Smooth muscle cell (in vitro differentiated cells): Measurements from ENCODE around the gene TFDP1. TPM values are rescaled to one million over a fixed set of nuclear protein-coding genes. Genes with fewer than 3 reads are reported as not detected.

ENCODE experiments used
- DNase-seq: peaks from one replicate; lab custom pipeline; 2025; ENCODE audit not compliant: unreplicated experiment; lab: John Stamatoyannopoulos, UW
- H2AFZ ChIP-seq: fragments of 200-600 bp; sonication (generic); 2 replicates; pipeline ENCODE4 v1.6.0; 2016; ENCODE audit warnings: antibody characterized with exemption, low read depth, mild to moderate bottlenecking
- H3F3A ChIP-seq: fragments of 200-600 bp; sonication (generic); 2 replicates; pipeline ENCODE4 v1.6.0; 2017; ENCODE audit warnings: antibody characterized with exemption, low read depth
- H3K27ac ChIP-seq: fragments of 200-600 bp; sonication (generic); 2 replicates; pipeline ENCODE4 v1.5.1; 2016; ENCODE audit warnings: low read depth, mild to moderate bottlenecking
- H3K27me3 ChIP-seq: fragments of 200-600 bp; sonication (generic); 2 replicates; pipeline ENCODE4 v1.6.1; 2016; ENCODE audit warnings: low read depth, mild to moderate bottlenecking
- H3K36me3 ChIP-seq: fragments of 200-600 bp; sonication (generic); 2 replicates; pipeline ENCODE4 v1.5.1; 2016; ENCODE audit warnings: low read depth
- H3K4me1 ChIP-seq: fragments of 200-600 bp; sonication (generic); 2 replicates; pipeline ENCODE4 v1.5.1; 2016; ENCODE audit warnings: low read depth
- H3K4me2 ChIP-seq: fragments of 200-600 bp; sonication (generic); 2 replicates; pipeline ENCODE4 v1.6.0; 2016; ENCODE audit warnings: mild to moderate bottlenecking
- H3K4me3 ChIP-seq: fragments of 200-600 bp; sonication (generic); 2 replicates; pipeline ENCODE4 v1.5.1; 2016; ENCODE audit warnings: mild to moderate bottlenecking
- H3K79me2 ChIP-seq: fragments of 200-600 bp; sonication (generic); 2 replicates; pipeline ENCODE4 v1.6.0; 2016; ENCODE audit warnings: low read depth, mild to moderate bottlenecking
- H3K9ac ChIP-seq: fragments of 200-600 bp; sonication (generic); 2 replicates; pipeline ENCODE4 v1.6.0; 2016; ENCODE audit warnings: low read depth
- H3K9me3 ChIP-seq: fragments of 200-600 bp; sonication (generic); replicated peaks from 2 replicates; pipeline ENCODE4 v1.5.1; 2016; ENCODE audit warnings: low read depth
- H4K20me1 ChIP-seq: fragments of 200-600 bp; sonication (generic); 2 replicates; pipeline ENCODE4 v1.6.0; 2016; ENCODE audit warnings: low read depth
- CTCF ChIP-seq: fragments of 200-600 bp; sonication (generic); IDR thresholded peaks from 2 replicates; pipeline ENCODE4 v1.5.1; 2017; ENCODE audit warnings: borderline replicate concordance, mild to moderate bottlenecking, antibody characterized with exemption; ENCODE audit not compliant: insufficient read depth, poor library complexity, severe bottlenecking
- WGBS: methylation state at CpG from one replicate; pipeline ENCODE4 v1.1.7; 2016; ENCODE audit warnings: low lambda C conversion rate; 5-methylcytosine and 5-hydroxymethylcytosine counted together
- polyA plus RNA-seq: library from polyadenylated mRNA; unstranded; fragments of >200 nt; fragmentation: Nextera tagmentation; extraction: Ambion mirVana; gene quantifications from 2 replicates; pipeline ENCODE4 v1.2.1, GENCODE V29; 2016
- total RNA-seq: library from RNA; depleted of rRNA; stranded (reverse); fragments of >200 nt; gene quantifications from 2 replicates; pipeline ENCODE4 v1.2.3, GENCODE V29; 2014

The TFDP1 gene
- total and polyA plus RNA-seq, 2 experiments from 2014 or later: 52.8 to 53.6 TPM

GRCh38 chr13:113577881-113578435 is 6.6 kb upstream of the TFDP1 start:
- H3K9ac ChIP-seq: no peak overlapping the region
- no peak overlapping the region for H3K4me2 ChIP-seq
- H3K79me2 ChIP-seq: no peaks in the 10 kb centered on the region
- 93% methylated on average over 2 of the region's 2 CpGs for WGBS
- no peak for TF ChIP-seq CTCF
- DNase-seq: no peak
- no peak overlapping the region for H2AFZ ChIP-seq
- no peaks in the 10 kb centered on the region for H4K20me1 ChIP-seq
- H3K27ac ChIP-seq: no peak overlapping the region
- no peaks in the 10 kb centered on the region for H3F3A ChIP-seq
- H3K27me3 ChIP-seq: no peaks in the 10 kb centered on the region
- no peaks in the 10 kb centered on the region for H3K9me3 ChIP-seq
- H3K36me3 ChIP-seq: no peaks in the 10 kb centered on the region
- no peak overlapping the region for H3K4me3 ChIP-seq
- no peaks in the 10 kb centered on the region for H3K4me1 ChIP-seq

GRCh38 chr13:113579686-113580085 is 4.9 kb upstream of the TFDP1 start:
- 91% methylated on average over 8 of the region's 8 CpGs for WGBS
- H3F3A ChIP-seq: no peaks in the 10 kb centered on the region
- TF ChIP-seq CTCF: no peak

GRCh38 chr13:113581871-113582270 is 2.7 kb upstream of the TFDP1 start:
- Histone ChIP-seq H3K4me2 (no peak overlapping the region), H3K36me3 (no peaks in the 10 kb centered on the region), H3K4me3 (no peak overlapping the region), H3K9me3 (no peaks in the 10 kb centered on the region), H3K4me1 (peaks cover 5% of the 10 kb centered on the region), H2AFZ (no peak overlapping the region), H3K9ac (no peak overlapping the region), H3K79me2 (peaks cover 13% of the 10 kb centered on the region), H3F3A (no peaks in the 10 kb centered on the region), H3K27me3 (no peaks in the 10 kb centered on the region), H3K27ac (no peak overlapping the region), H4K20me1 (peaks cover 12% of the 10 kb centered on the region)
- TF ChIP-seq CTCF: no peak
- no peak for DNase-seq
- 82% methylated on average over 6 of the region's 6 CpGs for whole genome bisulfite sequencing

More at GRCh38 chr13:113579686-113580085, 4.9 kb upstream of the TFDP1 start:
- Histone ChIP-seq H3K9me3 (no peaks in the 10 kb centered on the region), H3K9ac (no peak overlapping the region), H3K36me3 (no peaks in the 10 kb centered on the region), H2AFZ (no peak overlapping the region), H3K79me2 (no peaks in the 10 kb centered on the region), H3K27ac (no peak overlapping the region), H3K4me1 (no peaks in the 10 kb centered on the region), H4K20me1 (no peaks in the 10 kb centered on the region), H3K4me2 (no peak overlapping the region), H3K4me3 (no peak overlapping the region), H3K27me3 (no peaks in the 10 kb centered on the region)
- DNase-seq: no peak
